GM12892 (cell line): ENCODE measurements around the gene NES.

Experiments used
- POLR2A ChIP-seq: IDR thresholded peaks from 2 replicates; pipeline ENCODE4 v1.6.1; 2011; ENCODE audit warnings: low read depth, low read length, control low read depth
- TAF1 ChIP-seq: IDR thresholded peaks from 2 replicates; pipeline ENCODE4 v1.6.1; 2011; ENCODE audit warnings: low read depth, mild to moderate bottlenecking, control low read depth, low read length, borderline replicate concordance

- TF ChIP-seq TAF1 = no peak
- TF ChIP-seq POLR2A = no peak
Measured at GRCh38 chr1:156690675-156691036, 13.4 kb upstream of the NES start.
